Endothelial cell of umbilical vein (primary cell): ENCODE data around the gene FBLN7. TPM values are rescaled to one million over a fixed set of nuclear protein-coding genes. Genes with fewer than 3 reads are reported as not detected.

Experiments used
- BruUV-seq: library from RNA; stranded (reverse); fragments of 400-500 nt; replicated peaks from 2 replicates; lab custom pipeline; 2021; lab: Mats Ljungman, UMichigan
- CTCF ChIA-PET: fragments of 300-600, 350-600 bp; sonication (Branson Sonifier 250); formaldehyde crosslinking; loops from one replicate; lab custom pipeline; 2021; ENCODE audit warnings: antibody characterized with exemption, inconsistent platforms; lab: Charles Lee
- POLR2A ChIA-PET: fragments of 300-600, 350-600 bp; sonication (Branson Sonifier 250); formaldehyde crosslinking; loops from one replicate; lab custom pipeline; 2021; ENCODE audit warnings: antibody characterized with exemption, inconsistent platforms; lab: Charles Lee
- DNase-seq: peaks from one replicate; pipeline ENCODE4 v3.0.0-alpha.2; 2011; ENCODE audit warnings: low read depth, low spot score
- FAIRE-seq: peaks from 2 replicates; lab custom pipeline; 2011; peaks lifted over from hg19 to GRCh38; lab: Jason Lieb, UNC
- H2AFZ ChIP-seq: 2 replicates; pipeline ENCODE4 v1.6.0; 2012; ENCODE audit warnings: low read depth, low read length, control low read depth, inconsistent platforms
- H3K27ac ChIP-seq: 2 replicates; pipeline ENCODE4 v1.5.1; 2011; ENCODE audit warnings: low read depth, mild to moderate bottlenecking, control low read depth, low read length, moderate library complexity; ENCODE audit not compliant: insufficient read depth
- H3K27me3 ChIP-seq, 2 experiments: 2 replicates each; pipeline versions ENCODE4 v1.6.0 to v1.6.1; 2011; ENCODE audit warnings: low read length in 2 of 2, mixed read lengths in 1 of 2; ENCODE audit not compliant: control insufficient read depth in 2 of 2, insufficient read depth in 2 of 2
- H3K36me3 ChIP-seq, 2 experiments: 2 replicates in 1 of 2; 3 replicates in 1 of 2; pipeline ENCODE4 v1.5.1; 2011; ENCODE audit warnings: low read length in 2 of 2, mild to moderate bottlenecking in 1 of 2, moderate library complexity in 1 of 2; ENCODE audit not compliant: control insufficient read depth in 2 of 2, insufficient read depth in 2 of 2; ENCODE audit errors: extremely low read depth in 1 of 2
- H3K4me1 ChIP-seq: 3 replicates; pipeline ENCODE4 v1.5.1; 2011; ENCODE audit warnings: mild to moderate bottlenecking, low read length; ENCODE audit not compliant: control insufficient read depth, insufficient read depth; ENCODE audit errors: extremely low read depth
- H3K4me2 ChIP-seq: 2 replicates; pipeline ENCODE4 v1.6.1; 2011; ENCODE audit warnings: low read length, control low read depth, mixed read lengths; ENCODE audit not compliant: insufficient read depth
- H3K4me3 ChIP-seq, 3 experiments: fragments of 200-600 bp in 1 of 3; sonication (generic), shearing (Covaris generic) in 1 of 3; replicated peaks in 1 of 3; 2 replicates each; pipeline ENCODE4 v1.5.1; 2011 to 2016; ENCODE audit warnings: control low read depth in 3 of 3, low read length in 3 of 3, mild to moderate bottlenecking in 2 of 3, inconsistent platforms in 1 of 3, low read depth in 1 of 3, moderate library complexity in 1 of 3; ENCODE audit not compliant: insufficient read depth in 1 of 3
- H3K79me2 ChIP-seq: 2 replicates; pipeline ENCODE4 v1.6.0; 2012; ENCODE audit warnings: low read length, inconsistent platforms; ENCODE audit not compliant: control insufficient read depth, insufficient read depth
- H3K9ac ChIP-seq: replicated peaks from 2 replicates; pipeline ENCODE3; 2011; ENCODE audit warnings: low read length, control low read depth; ENCODE audit not compliant: insufficient read depth; ENCODE audit errors: extremely low read depth
- H3K9me1 ChIP-seq: replicated peaks from 3 replicates; pipeline ENCODE4 v1.6.0; 2011; ENCODE audit warnings: mild to moderate bottlenecking, low read length; ENCODE audit not compliant: control insufficient read depth, insufficient read depth; ENCODE audit errors: extremely low read depth
- H3K9me3 ChIP-seq: replicated peaks from 2 replicates; pipeline ENCODE4 v1.5.1; 2012; ENCODE audit warnings: low read length, inconsistent platforms; ENCODE audit not compliant: control insufficient read depth, insufficient read depth
- H4K20me1 ChIP-seq: replicated peaks from 2 replicates; pipeline ENCODE3; 2011; ENCODE audit warnings: mild to moderate bottlenecking, low read length; ENCODE audit not compliant: control insufficient read depth, insufficient read depth; ENCODE audit errors: extremely low read depth
- EZH2 ChIP-seq: IDR thresholded peaks from 2 replicates; pipeline ENCODE4 v1.6.1; 2012; ENCODE audit warnings: borderline replicate concordance, low read depth, mild to moderate bottlenecking, moderate library complexity, low read length, inconsistent platforms; ENCODE audit not compliant: severe bottlenecking
- FOS ChIP-seq: IDR thresholded peaks from 2 replicates; pipeline ENCODE4 v1.6.1; 2011; ENCODE audit warnings: mild to moderate bottlenecking, low read length, moderate library complexity, borderline replicate concordance; ENCODE audit not compliant: insufficient read depth
- GATA2 ChIP-seq: IDR thresholded peaks from 2 replicates; pipeline ENCODE4 v1.7.0; 2011; ENCODE audit warnings: low read depth, mild to moderate bottlenecking, moderate library complexity, mixed read lengths, low read length; ENCODE audit not compliant: insufficient read length, insufficient read depth
- JUN ChIP-seq: IDR thresholded peaks from 2 replicates; pipeline ENCODE4 v1.6.1; 2011; ENCODE audit warnings: borderline replicate concordance, low read depth; ENCODE audit not compliant: insufficient read length, insufficient read depth
- MYC ChIP-seq: IDR thresholded peaks from one replicate; pipeline ENCODE4 v1.6.1; 2011; ENCODE audit warnings: mild to moderate bottlenecking, low read depth, low read length
- POLR2A ChIP-seq: IDR thresholded peaks from 2 replicates; pipeline ENCODE4 v1.6.1; 2012; ENCODE audit warnings: low read depth, mild to moderate bottlenecking, control low read depth, low read length
- POLR2AphosphoS5 ChIP-seq: IDR thresholded peaks from 2 replicates; pipeline ENCODE4 v1.6.1; 2012; ENCODE audit warnings: low read depth, mild to moderate bottlenecking, control low read depth, low read length, moderate library complexity; ENCODE audit not compliant: insufficient read depth
- dilution Hi-C: fragments of 300-500 bp; cut with MboI; formaldehyde crosslinking; loops from one replicate; pipeline ENCODE4 v1.15.0; 2019; ENCODE audit warnings: low sequenced_read_pairs; ENCODE audit not compliant: extremely low pct_ligation_motif_present
- intact Hi-C: fragments of 100-400 bp; cut with micrococcal nuclease; formaldehyde crosslinking; loops from one replicate; pipeline ENCODE4 v1.10.0; 2022
- polyA plus RNA-seq, 4 experiments: library from polyadenylated mRNA; depleted of rRNA in 3 of 4; stranded (reverse) in 3 of 4; unstranded in 1 of 4; fragments of >200 nt; gene quantifications; 2 replicates each; pipeline versions ENCODE4 v1.2.1 to v1.2.3, GENCODE V29; 2011 to 2012; ENCODE audit warnings: missing spikeins in 1 of 4
- total RNA-seq: library from RNA; stranded (reverse); gene quantifications from 2 replicates; pipeline ENCODE4 v1.2.3, GENCODE V29; 2021
- TF ChIP-seq, protein P1 (sequence below), 2 donors: IDR thresholded peaks; 1 replicate in 1 of 2; 2 replicates in 1 of 2; pipeline ENCODE4 v1.5.1; 2011; ENCODE audit warnings: low read length in 2 of 2, mild to moderate bottlenecking in 2 of 2, moderate library complexity in 2 of 2, control low read depth in 1 of 2, inconsistent platforms in 1 of 2, low read depth in 1 of 2; ENCODE audit not compliant: insufficient read depth in 1 of 2; ENCODE audit errors: extremely low read depth in 1 of 2
- TF ChIP-seq, protein P2 (sequence below): IDR thresholded peaks from 2 replicates; pipeline ENCODE4 v1.6.1; 2011; ENCODE audit not compliant: insufficient read depth, insufficient read length

Gene FBLN7
- total and polyA plus RNA-seq, 2 donors (not counting 3 experiments of a cell fraction or from before 2014, with no cell fraction given): 3.1 to 3.3 TPM

DNA sequence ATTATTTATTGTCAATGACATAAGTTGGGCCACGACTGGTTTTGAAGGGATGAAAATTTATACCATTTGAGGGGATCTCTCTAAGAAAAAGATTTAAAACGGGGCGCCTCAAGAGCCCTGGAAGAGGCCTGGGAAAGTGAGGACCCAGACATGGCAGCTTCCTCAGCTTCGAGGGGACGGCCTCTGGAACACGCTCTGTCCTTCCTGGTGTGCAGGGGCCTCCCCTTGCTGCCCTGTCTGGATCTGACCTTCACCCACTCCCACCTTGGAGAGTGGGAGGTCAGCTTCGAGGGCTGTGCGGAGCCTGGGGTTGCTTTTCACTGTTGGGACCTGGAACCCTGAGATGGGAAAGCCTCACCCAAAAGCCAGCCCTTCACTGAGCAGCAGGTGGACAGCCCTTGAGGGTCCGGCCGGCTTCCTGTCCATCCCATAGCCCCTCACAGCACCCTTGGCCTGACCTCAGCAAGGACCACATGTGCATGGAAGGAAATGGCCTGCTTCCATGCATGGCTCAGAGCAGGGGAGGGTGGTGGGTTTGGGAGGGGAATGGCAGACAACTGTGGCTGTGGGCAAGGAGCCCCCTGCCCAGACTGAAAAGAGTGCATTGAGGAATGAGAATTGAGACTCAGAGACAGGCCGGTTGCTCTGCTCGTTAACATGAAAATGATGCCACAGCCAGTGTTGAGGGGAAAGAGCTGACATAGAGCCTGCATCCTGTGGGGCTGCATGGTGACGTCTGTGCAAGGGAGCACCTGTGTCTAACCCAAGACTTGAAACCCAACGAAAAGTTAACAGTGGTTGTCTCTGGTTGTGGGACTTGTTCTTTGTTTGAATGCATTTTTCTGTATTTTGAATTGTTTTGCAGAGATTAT lies 16.3 kb downstream of the FBLN7 start:
- Histone ChIP-seq H3K36me3 (no peaks in the 10 kb centered on the region), H2AFZ (no peak overlapping the region), H3K9me1 (no peaks in the 10 kb centered on the region), H3K4me2 (no peak overlapping the region), H3K4me3 (no peak overlapping the region), H3K9ac (no peak overlapping the region), H3K27me3 (no peaks in the 10 kb centered on the region), H3K9me3 (no peaks in the 10 kb centered on the region), H4K20me1 (no peaks in the 10 kb centered on the region), H3K79me2 (no peaks in the 10 kb centered on the region), H3K27ac (no peak overlapping the region), H3K4me1 (peaks cover 19% of the 10 kb centered on the region)
- TF ChIP-seq, protein P1, sequence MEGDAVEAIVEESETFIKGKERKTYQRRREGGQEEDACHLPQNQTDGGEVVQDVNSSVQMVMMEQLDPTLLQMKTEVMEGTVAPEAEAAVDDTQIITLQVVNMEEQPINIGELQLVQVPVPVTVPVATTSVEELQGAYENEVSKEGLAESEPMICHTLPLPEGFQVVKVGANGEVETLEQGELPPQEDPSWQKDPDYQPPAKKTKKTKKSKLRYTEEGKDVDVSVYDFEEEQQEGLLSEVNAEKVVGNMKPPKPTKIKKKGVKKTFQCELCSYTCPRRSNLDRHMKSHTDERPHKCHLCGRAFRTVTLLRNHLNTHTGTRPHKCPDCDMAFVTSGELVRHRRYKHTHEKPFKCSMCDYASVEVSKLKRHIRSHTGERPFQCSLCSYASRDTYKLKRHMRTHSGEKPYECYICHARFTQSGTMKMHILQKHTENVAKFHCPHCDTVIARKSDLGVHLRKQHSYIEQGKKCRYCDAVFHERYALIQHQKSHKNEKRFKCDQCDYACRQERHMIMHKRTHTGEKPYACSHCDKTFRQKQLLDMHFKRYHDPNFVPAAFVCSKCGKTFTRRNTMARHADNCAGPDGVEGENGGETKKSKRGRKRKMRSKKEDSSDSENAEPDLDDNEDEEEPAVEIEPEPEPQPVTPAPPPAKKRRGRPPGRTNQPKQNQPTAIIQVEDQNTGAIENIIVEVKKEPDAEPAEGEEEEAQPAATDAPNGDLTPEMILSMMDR (IDR thresholded peaks at IDR 0.05; ENCODE audit: extremely low read depth in 1 of 2, insufficient read depth in 1 of 2, low read depth in 1 of 2, low read length in 2 of 2): no peak
- TF ChIP-seq MYC: no peak
- TF ChIP-seq, protein P2, sequence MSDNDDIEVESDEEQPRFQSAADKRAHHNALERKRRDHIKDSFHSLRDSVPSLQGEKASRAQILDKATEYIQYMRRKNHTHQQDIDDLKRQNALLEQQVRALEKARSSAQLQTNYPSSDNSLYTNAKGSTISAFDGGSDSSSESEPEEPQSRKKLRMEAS: no peak
- TF ChIP-seq FOS: no peak
- no peak for TF ChIP-seq POLR2AphosphoS5
- TF ChIP-seq JUN: no peak
- no peak for TF ChIP-seq GATA2
- TF ChIP-seq POLR2A: no peak
- no peak for TF ChIP-seq EZH2
- intact Hi-C loops (no loop called here), dilution Hi-C loops (no loop called here)
- BruUV-seq: no TSS peak
- FAIRE-seq (no peak), DNase-seq (no peak)
- ChIA-PET POLR2A (no interaction called here), CTCF (interaction anchor here (0.7 to 1.6 kb wide), 3 partner anchors 9 to 105 kb away, joined by 3 to 5 read pairs (median 4); no protein-coding TSS in a partner anchor)
